CD14-positive monocyte (primary cell): ENCODE data around the gene MMP2. TPM values are rescaled to one million over a fixed set of nuclear protein-coding genes. Genes with fewer than 3 reads are reported as not detected.

Experiments used
- DNase-seq, 3 donors: peaks; one replicate each; pipeline ENCODE4 v3.0.0-alpha.2; 2011 to 2022
- H2AFZ ChIP-seq: 2 replicates; pipeline ENCODE4 v1.6.0; 2012; ENCODE audit warnings: mild to moderate bottlenecking, low read depth, low read length, inconsistent platforms; ENCODE audit not compliant: insufficient read depth, poor library complexity, severe bottlenecking
- H3K27ac ChIP-seq, 2 donors: 1 replicate in 1 of 2; 2 replicates in 1 of 2; pipeline ENCODE4 v1.5.1; 2012 to 2013; ENCODE audit warnings: low read length in 2 of 2, control low read depth in 1 of 2, inconsistent platforms in 1 of 2, low read depth in 1 of 2, mild to moderate bottlenecking in 1 of 2
- H3K27me3 ChIP-seq, 2 donors: one replicate each; pipeline versions ENCODE4 v1.6.0 to v1.6.1; 2011 to 2013; ENCODE audit warnings: low read length in 2 of 2; ENCODE audit not compliant: control insufficient read depth in 2 of 2, insufficient read depth in 2 of 2
- H3K36me3 ChIP-seq, 2 donors: replicated peaks in 1 of 2; 1 replicate in 1 of 2; 2 replicates in 1 of 2; pipeline versions ENCODE4 v1.5.1 to v1.6.1; 2012 to 2013; ENCODE audit warnings: low read length in 2 of 2, control low read depth in 1 of 2, inconsistent platforms in 1 of 2, mild to moderate bottlenecking in 1 of 2; ENCODE audit not compliant: insufficient read depth in 2 of 2, control insufficient read depth in 1 of 2
- H3K4me1 ChIP-seq, 2 donors: 1 replicate in 1 of 2; 2 replicates in 1 of 2; pipeline versions ENCODE4 v1.5.1 to v1.6.1; 2012 to 2013; ENCODE audit warnings: low read length in 2 of 2, control low read depth in 1 of 2, inconsistent platforms in 1 of 2, mild to moderate bottlenecking in 1 of 2, moderate library complexity in 1 of 2; ENCODE audit not compliant: insufficient read depth in 2 of 2, control insufficient read depth in 1 of 2
- H3K4me2 ChIP-seq: replicated peaks from 2 replicates; pipeline ENCODE3; 2012; ENCODE audit warnings: low read length, moderate library complexity, mild to moderate bottlenecking; ENCODE audit not compliant: poor library complexity, severe bottlenecking; ENCODE audit errors: extremely low read depth
- H3K4me3 ChIP-seq, 3 experiments: fragments of 200-600 bp in 1 of 3; sonication (generic) in 1 of 3; replicated peaks in 1 of 3; 1 replicate in 2 of 3; 2 replicates in 1 of 3; pipeline ENCODE4 v1.5.1; 2011 to 2013; ENCODE audit warnings: low read length in 3 of 3, mild to moderate bottlenecking in 3 of 3, control low read depth in 2 of 3, low read depth in 2 of 3, inconsistent platforms in 1 of 3, moderate library complexity in 1 of 3
- H3K79me2 ChIP-seq: 2 replicates; pipeline ENCODE4 v1.6.0; 2012; ENCODE audit warnings: mild to moderate bottlenecking, control low read depth, inconsistent platforms, low read length, moderate library complexity; ENCODE audit not compliant: insufficient read depth
- H3K9ac ChIP-seq: 2 replicates; pipeline ENCODE4 v1.6.0; 2017; ENCODE audit warnings: low read length, mild to moderate bottlenecking; ENCODE audit not compliant: insufficient read depth, poor library complexity, severe bottlenecking
- H3K9me3 ChIP-seq, 2 donors: replicated peaks in 1 of 2; 1 replicate in 1 of 2; 2 replicates in 1 of 2; pipeline versions ENCODE4 v1.5.1 to v1.6.1; 2012 to 2013; ENCODE audit warnings: low read length in 2 of 2, control low read depth in 1 of 2; ENCODE audit not compliant: control insufficient read depth in 1 of 2, insufficient read depth in 1 of 2
- H4K20me1 ChIP-seq: 2 replicates; pipeline ENCODE4 v1.6.0; 2012; ENCODE audit warnings: mild to moderate bottlenecking, low read length, control low read depth, moderate library complexity; ENCODE audit not compliant: insufficient read depth
- H3K27ac Mint-ChIP-seq, 7 donors: one replicate each; pipeline ENCODE4 v1.8.0; 2020; ENCODE audit warnings: mild to moderate bottlenecking in 7 of 7, mixed read lengths in 7 of 7, moderate library complexity in 6 of 7, inconsistent platforms in 2 of 7
- H3K27me3 Mint-ChIP-seq, 3 donors: one replicate each; pipeline ENCODE4 v1.8.0; 2021 to 2022; ENCODE audit warnings: low read depth in 3 of 3, mild to moderate bottlenecking in 3 of 3, mixed read lengths in 3 of 3, moderate library complexity in 3 of 3, inconsistent platforms in 1 of 3
- H3K36me3 Mint-ChIP-seq, 2 donors: one replicate each; pipeline ENCODE4 v1.8.0; 2020; ENCODE audit warnings: mixed read lengths in 2 of 2, inconsistent platforms in 1 of 2, mild to moderate bottlenecking in 1 of 2
- H3K4me1 Mint-ChIP-seq: one replicate; pipeline ENCODE4 v1.8.0; 2020; ENCODE audit warnings: mild to moderate bottlenecking, mixed read lengths
- H3K4me3 Mint-ChIP-seq, 2 donors: one replicate each; pipeline ENCODE4 v1.8.0; 2020; ENCODE audit warnings: mild to moderate bottlenecking in 2 of 2, mixed read lengths in 2 of 2, moderate library complexity in 1 of 2
- H3K9me3 Mint-ChIP-seq, 7 donors: one replicate each; pipeline ENCODE4 v1.8.0; 2020 to 2022; ENCODE audit warnings: mixed read lengths in 7 of 7, mild to moderate bottlenecking in 6 of 7, moderate library complexity in 6 of 7, inconsistent platforms in 2 of 7
- WGBS: methylation state at CpG from one replicate; pipeline ENCODE4 v1.1.5; 2013; ENCODE audit warnings: missing lambda C conversion rate; ENCODE audit not compliant: insufficient coverage; 5-methylcytosine and 5-hydroxymethylcytosine counted together
- intact Hi-C, 2 donors: fragments of 100-400 bp; cut with micrococcal nuclease; formaldehyde crosslinking; loops; one replicate each; pipeline versions ENCODE4 v1.15.0 to v1.15.1; 2023
- polyA plus RNA-seq, 3 donors: library from polyadenylated mRNA; depleted of rRNA in 1 of 3; unstranded in 2 of 3; stranded (reverse) in 1 of 3; fragments of 300-500 nt in 2 of 3; fragments of >200 nt in 1 of 3; fragmentation: Illumina TruSeq in 2 of 3; gene quantifications; 1 replicate in 2 of 3; 2 replicates in 1 of 3; pipeline ENCODE4 v1.2.3, GENCODE V29; 2012 to 2021
- TF ChIP-seq, protein P1 (sequence below): fragments of 200-600 bp; IDR thresholded peaks from one replicate; pipeline ENCODE4 v1.8.0; 2022; ENCODE audit warnings: antibody characterized with exemption, mild to moderate bottlenecking

Gene MMP2
- polyA plus RNA-seq, 3 donors, result not detected

DNA sequence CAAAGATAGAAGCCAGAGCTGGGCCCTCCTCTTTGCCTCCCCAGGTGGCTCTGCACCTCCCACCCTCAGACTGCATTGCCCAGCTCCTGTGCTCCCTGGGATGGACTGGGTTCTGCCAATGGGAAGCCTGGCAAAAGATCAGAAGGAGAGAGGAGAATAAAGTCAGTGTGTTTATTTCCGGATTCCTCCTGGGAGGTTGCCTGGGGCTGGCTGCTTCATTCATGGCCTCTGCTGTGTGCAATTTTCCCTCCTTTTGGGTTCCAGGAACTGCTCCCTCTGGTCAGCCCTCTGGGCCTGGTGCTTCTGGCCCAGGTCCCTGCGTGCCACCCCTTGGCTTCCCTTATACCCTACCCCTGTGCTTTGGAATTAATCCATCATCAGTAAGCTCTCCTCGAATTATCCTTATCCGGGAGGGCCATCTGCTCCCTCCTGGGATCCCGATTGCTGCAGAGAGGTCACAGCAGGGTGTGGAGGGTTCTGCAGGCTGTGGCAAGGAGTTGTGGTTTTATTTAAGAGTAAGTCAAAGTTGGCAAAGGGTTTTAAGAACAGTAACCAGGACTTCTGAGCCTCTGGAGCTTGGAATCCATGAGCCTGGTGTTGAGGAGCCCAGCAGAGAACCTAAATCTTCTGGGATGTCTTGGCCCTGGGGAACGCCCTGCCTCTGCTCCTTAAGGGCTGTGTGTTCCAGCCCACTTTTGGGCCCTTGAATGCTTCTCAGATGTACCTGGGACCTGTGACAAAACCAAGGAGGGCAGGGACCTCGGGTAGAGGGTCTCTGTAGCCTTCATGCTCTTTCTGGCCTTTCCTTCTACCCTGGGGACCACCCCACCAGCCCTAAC lies 8.2 kb upstream of the MMP2 start:
- intact Hi-C loops, result no loop called here
- no peaks in the 10 kb centered on the region for H4K20me1 ChIP-seq
- H3K36me3 Mint-ChIP-seq, result no peaks in the 10 kb centered on the region
- no peak overlapping the region for H3K4me3 ChIP-seq
- 100% methylated on average over 5 of the region's 7 CpGs for WGBS
- H3K4me1 Mint-ChIP-seq, result peaks cover 21% of the 10 kb centered on the region
- H3K27me3 ChIP-seq, result no peaks in the 10 kb centered on the region
- H3K4me1 ChIP-seq, result peaks cover 0 to 13% of the 10 kb centered on the region in 2 donors
- no peak overlapping the region for H3K4me2 ChIP-seq
- H3K27me3 Mint-ChIP-seq, result peaks cover 0 to 4% (median 2%) of the 10 kb centered on the region in 3 donors
- H3K36me3 ChIP-seq, result no peaks in the 10 kb centered on the region
- H3K9me3 Mint-ChIP-seq, result no peaks in the 10 kb centered on the region
- no peak overlapping the region for H3K9ac ChIP-seq
- H3K27ac Mint-ChIP-seq, result no peak overlapping the region
- no peak overlapping the region for H3K27ac ChIP-seq
- no peaks in the 10 kb centered on the region for H3K9me3 ChIP-seq
- no peak overlapping the region for H3K4me3 Mint-ChIP-seq
- TF ChIP-seq, protein P1, sequence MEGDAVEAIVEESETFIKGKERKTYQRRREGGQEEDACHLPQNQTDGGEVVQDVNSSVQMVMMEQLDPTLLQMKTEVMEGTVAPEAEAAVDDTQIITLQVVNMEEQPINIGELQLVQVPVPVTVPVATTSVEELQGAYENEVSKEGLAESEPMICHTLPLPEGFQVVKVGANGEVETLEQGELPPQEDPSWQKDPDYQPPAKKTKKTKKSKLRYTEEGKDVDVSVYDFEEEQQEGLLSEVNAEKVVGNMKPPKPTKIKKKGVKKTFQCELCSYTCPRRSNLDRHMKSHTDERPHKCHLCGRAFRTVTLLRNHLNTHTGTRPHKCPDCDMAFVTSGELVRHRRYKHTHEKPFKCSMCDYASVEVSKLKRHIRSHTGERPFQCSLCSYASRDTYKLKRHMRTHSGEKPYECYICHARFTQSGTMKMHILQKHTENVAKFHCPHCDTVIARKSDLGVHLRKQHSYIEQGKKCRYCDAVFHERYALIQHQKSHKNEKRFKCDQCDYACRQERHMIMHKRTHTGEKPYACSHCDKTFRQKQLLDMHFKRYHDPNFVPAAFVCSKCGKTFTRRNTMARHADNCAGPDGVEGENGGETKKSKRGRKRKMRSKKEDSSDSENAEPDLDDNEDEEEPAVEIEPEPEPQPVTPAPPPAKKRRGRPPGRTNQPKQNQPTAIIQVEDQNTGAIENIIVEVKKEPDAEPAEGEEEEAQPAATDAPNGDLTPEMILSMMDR, result no peak
- no peak overlapping the region for H2AFZ ChIP-seq
- no peaks in the 10 kb centered on the region for H3K79me2 ChIP-seq
- DNase-seq, result no peak

DNA sequence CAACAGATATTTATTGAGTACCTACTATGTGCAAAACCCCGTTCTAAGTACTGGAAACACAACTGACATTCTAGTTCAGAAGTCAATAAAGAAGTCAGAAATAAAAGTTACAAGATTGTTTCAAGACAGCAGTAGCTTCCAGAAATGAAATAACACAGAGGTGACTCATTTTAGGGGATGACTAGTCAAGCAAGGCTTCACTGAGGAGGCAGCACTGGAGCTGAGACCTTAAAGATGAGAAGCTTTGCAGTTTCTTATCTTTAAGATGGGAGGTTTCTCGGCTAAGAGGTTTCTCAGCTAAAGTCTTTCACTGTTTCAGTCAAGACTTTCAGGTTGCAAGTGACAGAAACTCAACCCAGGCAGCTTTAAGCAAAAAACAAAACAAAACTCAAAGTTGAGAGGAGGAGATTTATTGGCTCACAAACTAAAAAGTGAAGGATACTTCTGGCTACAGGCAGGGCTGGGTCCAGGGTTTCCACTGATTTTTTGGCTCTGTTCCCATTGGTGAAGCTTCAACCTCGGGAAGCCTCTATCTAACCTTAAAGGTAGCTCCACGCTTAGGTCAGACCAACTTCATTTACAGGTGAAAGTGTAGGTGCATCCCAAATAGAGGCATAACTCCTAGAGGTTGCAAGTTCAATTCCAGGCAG lies 7.4 kb upstream of the MMP2 start:
- Mint-ChIP-seq H3K36me3 (no peaks in the 10 kb centered on the region), H3K9me3 (no peaks in the 10 kb centered on the region), H3K27me3 (peaks cover 2 to 5% (median 2%) of the 10 kb centered on the region in 3 donors), H3K4me1 (peaks cover 21% of the 10 kb centered on the region), H3K27ac (peak overlapping the region in 4 of 7 donors; percentile 6 to 77 (median 50)), H3K4me3 (no peak overlapping the region)
- no peak overlapping the region for H3K4me3 ChIP-seq
- TF ChIP-seq, protein P1, result no peak
- H3K9ac ChIP-seq, result no peak overlapping the region
- no peak overlapping the region for H3K4me2 ChIP-seq
- DNase-seq, result peak in 2 of 3 donors; percentile 25 to 31
- intact Hi-C loops, result no loop called here
- no peaks in the 10 kb centered on the region for H3K36me3 ChIP-seq
- no peaks in the 10 kb centered on the region for H4K20me1 ChIP-seq
- H2AFZ ChIP-seq, result no peak overlapping the region
- H3K27me3 ChIP-seq, result no peaks in the 10 kb centered on the region
- H3K27ac ChIP-seq, result no peak overlapping the region
- WGBS, result no CpG with 5 or more reads among the region's 4 CpGs
- H3K9me3 ChIP-seq, result no peaks in the 10 kb centered on the region
- H3K4me1 ChIP-seq, result peaks cover 0 to 13% of the 10 kb centered on the region in 2 donors
- H3K79me2 ChIP-seq, result no peaks in the 10 kb centered on the region
